WTC11 (cell line): ENCODE measurements around the gene TMEM235. TPM values are rescaled to one million over a fixed set of nuclear protein-coding genes. Genes with fewer than 3 reads are reported as not detected.

ENCODE experiments used
- ATAC-seq: fragments of 200-7000 bp; cut with Tn5 transposase; 2 replicates; pipeline ENCODE4 v1.10.0; 2021; ENCODE audit warnings: mild to moderate bottlenecking, moderate library complexity
- CTCF ChIA-PET: fragments of 300-600 bp; sonication (Branson Sonifier 250); formaldehyde crosslinking; loops from one replicate; lab custom pipeline; 2021; ENCODE audit warnings: antibody characterized with exemption; lab: Charles Lee
- POLR2A ChIA-PET: fragments of 350-600 bp; sonication (Branson Sonifier 250); formaldehyde crosslinking; loops from one replicate; lab custom pipeline; 2021; ENCODE audit warnings: antibody characterized with exemption; lab: Charles Lee
- DNase-seq: peaks from one replicate; pipeline ENCODE4 v3.0.0; 2021; ENCODE audit warnings: low spot score
- H3K27ac Mint-ChIP-seq: 2 replicates; pipeline ENCODE4 v1.8.0; 2021; ENCODE audit warnings: mixed read lengths
- H3K27me3 Mint-ChIP-seq: 2 replicates; pipeline ENCODE4 v1.8.0; 2021; ENCODE audit warnings: low read depth, mild to moderate bottlenecking, moderate library complexity, mixed read lengths
- H3K36me3 Mint-ChIP-seq: 2 replicates; pipeline ENCODE4 v1.8.0; 2021; ENCODE audit warnings: mixed read lengths
- H3K4me1 Mint-ChIP-seq: 2 replicates; pipeline ENCODE4 v1.8.0; 2022; ENCODE audit warnings: mixed read lengths
- H3K4me3 Mint-ChIP-seq: 2 replicates; pipeline ENCODE4 v1.8.0; 2021; ENCODE audit warnings: mild to moderate bottlenecking, moderate library complexity, mixed read lengths
- H3K9me3 Mint-ChIP-seq: 2 replicates; pipeline ENCODE4 v1.8.0; 2021; ENCODE audit warnings: mixed read lengths
- FOXP1 ChIP-seq: sonication (generic); formaldehyde crosslinking; IDR thresholded peaks from 2 replicates; pipeline ENCODE4 v1.8.0; 2022; ENCODE audit warnings: missing genetic modification reagents, mild to moderate bottlenecking, moderate library complexity, borderline replicate concordance
- GRHL2 ChIP-seq: fragments of 250-450 bp; sonication (Bioruptor Pico); IDR thresholded peaks from 2 replicates; pipeline ENCODE4 v1.8.0; 2022; ENCODE audit warnings: mild to moderate bottlenecking, moderate library complexity; ENCODE audit not compliant: insufficient replicate concordance, severe bottlenecking
- HMGXB4 ChIP-seq: sonication (generic); formaldehyde crosslinking; IDR thresholded peaks from 2 replicates; pipeline ENCODE4 v1.8.1; 2023; ENCODE audit warnings: mild to moderate bottlenecking, moderate library complexity, missing genetic modification reagents
- MXD4 ChIP-seq: fragments of 250-450 bp; sonication (Bioruptor Pico); IDR thresholded peaks from 2 replicates; pipeline ENCODE4 v1.8.0; 2021; ENCODE audit warnings: mild to moderate bottlenecking, moderate library complexity, borderline replicate concordance
- PRDM15 ChIP-seq: sonication (generic); formaldehyde crosslinking; IDR thresholded peaks from 2 replicates; pipeline ENCODE4 v1.8.0; 2022; ENCODE audit warnings: missing genetic modification reagents
- ZNF121 ChIP-seq: sonication (generic); formaldehyde crosslinking; IDR thresholded peaks from 2 replicates; pipeline ENCODE4 v1.8.0; 2023; ENCODE audit warnings: missing genetic modification reagents
- ZNF138 ChIP-seq: sonication (generic); formaldehyde crosslinking; conservative IDR thresholded peaks from 2 replicates; pipeline ENCODE4 v1.8.1; 2022; ENCODE audit warnings: mild to moderate bottlenecking, moderate library complexity, missing genetic modification reagents
- ZNF219 ChIP-seq: sonication (generic); formaldehyde crosslinking; IDR thresholded peaks from 2 replicates; pipeline ENCODE4 v1.8.0; 2023; ENCODE audit warnings: missing genetic modification reagents, mild to moderate bottlenecking, borderline replicate concordance
- ZNF425 ChIP-seq: fragments of 250-450 bp; sonication (Bioruptor Pico); conservative IDR thresholded peaks from 2 replicates; pipeline ENCODE4 v1.9.0; 2021; ENCODE audit warnings: mild to moderate bottlenecking
- total RNA-seq: library from RNA; stranded (reverse); gene quantifications from 3 replicates; pipeline ENCODE4 v1.2.3, GENCODE V29; 2021

The TMEM235 gene
- total RNA-seq, 1 experiment from 2014 or later: 0.24 TPM

- ATAC-seq (peak; percentile 49), DNase-seq (no peak)
- no peaks in the 10 kb centered on the region for H3K9me3 Mint-ChIP-seq
- CTCF ChIA-PET: interaction anchor here (0.6 to 4.1 kb wide), 14 partner anchors 9 to 153 kb away, joined by 3 to 52 read pairs (median 4); no protein-coding TSS in a partner anchor
- TF ChIP-seq ZNF121 (CRISPR knock-in tag) (no peak), FOXP1 (CRISPR knock-in tag) (peak; percentile 60; the same call in 1 of the 2 replicates), HMGXB4 (CRISPR knock-in tag) (peak; percentile 32; the same call in 1 of the 2 replicates), MXD4 (CRISPR knock-in tag) (no peak)
- H3K27ac Mint-ChIP-seq: no peak overlapping the region
- H3K36me3 Mint-ChIP-seq: no peaks in the 10 kb centered on the region
- POLR2A ChIA-PET: interaction anchor here (0.8 to 1.9 kb wide), 2 partner anchors 15 kb away, joined by 3 to 5 read pairs; no protein-coding TSS in a partner anchor
- peaks cover 2% of the 10 kb centered on the region; the same call in 1 of the 2 replicates for H3K27me3 Mint-ChIP-seq
- H3K4me3 Mint-ChIP-seq: peak overlapping the region; percentile 16; the same call in 1 of the 2 replicates
- H3K4me1 Mint-ChIP-seq: peaks cover 72% of the 10 kb centered on the region
These were observed 37.8 kb downstream of the TMEM235 start for GRCh38 chr17:78268951-78269905.

- H3K4me3 Mint-ChIP-seq: no peak overlapping the region
- TF ChIP-seq MXD4 (CRISPR knock-in tag) (no peak), ZNF425 (CRISPR knock-in tag) (no peak), HMGXB4 (CRISPR knock-in tag) (no peak), GRHL2 (no peak), ZNF219 (no peak), ZNF138 (CRISPR knock-in tag) (no peak), PRDM15 (CRISPR knock-in tag) (no peak)
- no peak overlapping the region for H3K27ac Mint-ChIP-seq
These were observed 38.5 kb downstream of the TMEM235 start for GRCh38 chr17:78269955-78270381.

More at GRCh38 chr17:78269955-78270381, 38.5 kb downstream of the TMEM235 start:
- no peak for DNase-seq
- Mint-ChIP-seq H3K27me3 (peaks cover 2% of the 10 kb centered on the region; the same call in 1 of the 2 replicates), H3K4me1 (peaks cover 66% of the 10 kb centered on the region), H3K9me3 (no peaks in the 10 kb centered on the region), H3K36me3 (no peaks in the 10 kb centered on the region)
- CTCF ChIA-PET: interaction anchor here (1.3 to 4.1 kb wide), 7 partner anchors 15 to 152 kb away, joined by 3 to 52 read pairs (median 5); no protein-coding TSS in a partner anchor
- ATAC-seq: peak; percentile 2; the same call in 1 of the 2 replicates
- POLR2A ChIA-PET: interaction anchor here (1.9 kb wide), 1 partner anchor 16 kb away, joined by 5 read pairs; no protein-coding TSS in a partner anchor
